ENCODE data around the gene TREM2.
"Not testable (repeated sequence)": the region's sequence is repeated elsewhere in the genome, so short reads cannot be mapped to it uniquely, and the experiment has no call there.

Gene TREM2

DNA sequence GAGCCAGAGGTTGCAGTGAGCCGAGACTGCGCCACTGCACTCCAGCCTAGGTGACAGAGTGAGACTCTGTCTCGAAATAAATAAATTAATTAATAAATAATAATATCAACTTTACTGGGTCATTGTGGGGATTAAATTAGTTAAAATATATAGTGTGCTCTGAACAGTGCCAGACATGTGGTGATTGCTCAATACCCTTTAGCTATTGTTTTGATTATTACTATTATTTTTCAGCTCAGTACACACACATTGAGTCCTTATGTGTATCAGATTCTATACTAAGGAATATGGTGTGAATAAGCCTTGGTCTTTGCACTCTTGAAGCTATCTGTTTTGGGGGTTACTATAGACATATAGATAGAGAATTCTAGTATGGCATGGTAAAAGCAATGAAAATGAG is 37.6 kb downstream of the TREM2 start:
- H3K4me3 ChIP-seq (ENCODE audit: low read length), result no peak overlapping the region
- TF ChIP-seq, protein P1, sequence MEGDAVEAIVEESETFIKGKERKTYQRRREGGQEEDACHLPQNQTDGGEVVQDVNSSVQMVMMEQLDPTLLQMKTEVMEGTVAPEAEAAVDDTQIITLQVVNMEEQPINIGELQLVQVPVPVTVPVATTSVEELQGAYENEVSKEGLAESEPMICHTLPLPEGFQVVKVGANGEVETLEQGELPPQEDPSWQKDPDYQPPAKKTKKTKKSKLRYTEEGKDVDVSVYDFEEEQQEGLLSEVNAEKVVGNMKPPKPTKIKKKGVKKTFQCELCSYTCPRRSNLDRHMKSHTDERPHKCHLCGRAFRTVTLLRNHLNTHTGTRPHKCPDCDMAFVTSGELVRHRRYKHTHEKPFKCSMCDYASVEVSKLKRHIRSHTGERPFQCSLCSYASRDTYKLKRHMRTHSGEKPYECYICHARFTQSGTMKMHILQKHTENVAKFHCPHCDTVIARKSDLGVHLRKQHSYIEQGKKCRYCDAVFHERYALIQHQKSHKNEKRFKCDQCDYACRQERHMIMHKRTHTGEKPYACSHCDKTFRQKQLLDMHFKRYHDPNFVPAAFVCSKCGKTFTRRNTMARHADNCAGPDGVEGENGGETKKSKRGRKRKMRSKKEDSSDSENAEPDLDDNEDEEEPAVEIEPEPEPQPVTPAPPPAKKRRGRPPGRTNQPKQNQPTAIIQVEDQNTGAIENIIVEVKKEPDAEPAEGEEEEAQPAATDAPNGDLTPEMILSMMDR (conservative IDR thresholded peaks at IDR 0.05; ENCODE audit: low read length), result no peak
- no peak for DNase-seq (ENCODE audit: low read depth)

DNA sequence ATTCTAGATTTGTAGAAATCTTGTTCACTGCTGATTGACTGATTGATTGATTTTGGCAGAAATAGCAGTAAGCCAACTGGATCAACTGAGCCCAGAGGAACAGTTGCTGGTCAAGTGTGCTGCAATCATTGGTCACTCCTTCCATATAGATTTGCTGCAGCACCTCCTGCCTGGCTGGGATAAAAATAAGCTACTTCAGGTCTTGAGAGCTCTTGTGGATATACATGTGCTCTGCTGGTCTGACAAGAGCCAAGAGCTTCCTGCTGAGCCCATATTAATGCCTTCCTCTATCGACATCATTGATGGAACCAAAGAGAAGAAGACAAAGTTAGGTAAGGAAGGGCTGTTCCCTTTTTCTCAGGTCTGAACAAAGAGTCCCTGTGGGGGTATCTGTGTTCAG is 40.0 kb downstream of the TREM2 start:
- DNase-seq (ENCODE audit: low read depth), result no peak
- no peak overlapping the region for H3K4me3 ChIP-seq (ENCODE audit: low read length)
- TF ChIP-seq, protein P1 (conservative IDR thresholded peaks at IDR 0.05; ENCODE audit: low read length), result no peak

DNA sequence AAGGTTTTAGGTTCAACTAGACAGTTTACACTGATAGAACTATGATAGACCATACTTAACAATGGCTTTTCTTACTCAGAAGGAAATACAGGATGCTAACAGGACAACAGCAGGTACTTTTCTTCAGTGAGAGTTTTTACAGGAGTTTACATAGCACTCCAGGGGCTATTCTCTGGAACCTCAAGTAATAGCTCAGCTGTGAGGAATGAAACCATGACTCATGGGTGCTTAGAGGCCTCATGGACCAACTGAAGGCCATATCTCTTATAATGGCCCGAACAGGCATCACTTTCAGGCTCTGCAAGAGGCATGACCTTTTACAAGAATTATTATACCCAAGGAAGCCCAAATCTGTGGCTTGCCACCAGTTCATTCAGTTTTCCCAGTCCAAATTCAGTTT is 40.5 kb downstream of the TREM2 start:
- TF ChIP-seq, protein P1 (conservative IDR thresholded peaks at IDR 0.05; ENCODE audit: low read length), result no peak
- DNase-seq (ENCODE audit: low read depth), result no peak
- no peak overlapping the region for H3K4me3 ChIP-seq (ENCODE audit: low read length)

DNA sequence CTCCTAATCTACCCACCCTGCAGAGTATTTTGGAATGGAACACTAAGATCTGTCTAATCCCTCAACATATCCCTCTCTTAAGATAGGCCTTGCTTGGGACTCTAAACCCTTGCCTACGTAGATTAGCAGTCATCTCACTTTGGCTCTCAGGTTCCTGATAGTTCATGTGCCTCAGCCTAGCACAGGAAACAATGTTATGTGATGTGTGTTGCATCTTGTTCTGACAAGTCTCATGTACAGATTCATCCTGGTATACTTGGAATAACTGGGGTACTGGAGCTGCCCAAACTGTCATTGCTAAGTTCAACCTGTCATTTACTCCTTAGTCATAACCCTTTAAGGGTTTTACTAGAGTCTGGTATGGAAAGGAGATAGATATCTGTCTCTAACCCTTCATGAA is 42.9 kb downstream of the TREM2 start:
- no peak overlapping the region for H3K4me3 ChIP-seq (ENCODE audit: low read length)
- no peak for DNase-seq (ENCODE audit: low read depth)
- TF ChIP-seq, protein P1 (conservative IDR thresholded peaks at IDR 0.05; ENCODE audit: low read length), result no peak

DNA sequence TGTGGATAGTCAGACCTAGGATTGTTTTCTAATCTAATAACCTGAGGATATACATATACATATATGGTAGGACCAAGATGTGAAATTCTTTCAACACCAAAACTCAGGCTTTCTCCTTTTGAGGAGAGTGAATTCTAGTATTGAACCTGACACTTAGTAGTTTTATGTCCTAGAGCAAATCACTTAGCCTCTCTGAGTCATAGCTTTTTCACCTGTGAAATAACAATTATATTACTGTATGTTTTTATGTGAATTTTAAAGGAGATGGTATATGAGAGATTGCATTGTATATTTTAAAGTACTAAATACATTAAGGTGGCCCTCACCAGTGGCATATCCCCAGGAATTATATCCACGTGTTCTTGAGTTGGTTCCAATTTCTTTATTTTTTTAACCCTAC is 43.4 kb downstream of the TREM2 start:
- no peak overlapping the region for H3K4me3 ChIP-seq (ENCODE audit: low read length)
- TF ChIP-seq, protein P1 (conservative IDR thresholded peaks at IDR 0.05; ENCODE audit: low read length), result no peak
- no peak for DNase-seq (ENCODE audit: low read depth)

DNA sequence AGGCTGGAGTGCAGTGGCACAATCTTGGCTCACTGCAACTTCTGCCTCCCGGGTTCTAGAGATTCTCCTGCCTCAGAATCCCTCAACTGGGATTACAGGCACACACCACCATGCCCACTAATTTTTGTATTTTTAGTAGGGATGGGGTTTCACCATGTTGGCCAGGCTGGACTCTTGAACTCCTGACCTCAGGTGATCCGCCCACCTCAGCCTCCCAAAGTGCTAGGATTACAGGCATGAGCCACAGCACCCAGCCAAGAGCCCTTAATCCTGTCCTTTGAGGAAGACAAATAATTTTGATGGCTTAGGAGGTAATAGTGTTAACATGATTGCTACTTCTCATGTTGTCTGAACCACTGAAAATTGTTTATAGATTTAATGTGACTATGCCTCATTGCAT is 47.9 kb downstream of the TREM2 start:
- not testable (repeated sequence) for DNase-seq (ENCODE audit: low read depth); H3K4me3 ChIP-seq (ENCODE audit: low read length)

DNA sequence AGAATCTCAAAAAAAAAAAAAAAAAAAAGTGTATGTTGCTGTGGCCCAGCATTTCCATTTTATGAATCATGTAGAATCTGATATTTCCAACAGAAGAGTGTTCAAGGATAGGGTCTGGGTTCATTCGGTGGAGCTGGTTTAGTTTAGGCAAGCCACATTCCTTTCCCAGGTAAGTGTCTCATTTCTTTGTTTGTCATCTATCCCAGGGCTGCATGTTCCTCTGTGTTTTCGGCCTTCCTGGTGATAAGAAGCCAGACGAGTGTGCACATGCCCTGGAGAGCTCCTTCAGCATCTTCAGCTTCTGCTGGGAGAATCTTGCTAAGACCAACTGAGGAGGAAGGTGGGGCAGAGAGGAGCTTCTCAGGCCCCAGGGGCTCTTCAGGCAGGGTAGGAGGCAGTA is 51.9 kb downstream of the TREM2 start:
- DNase-seq (ENCODE audit: low read depth), result no peak
- H3K4me3 ChIP-seq (ENCODE audit: low read length), result no peak overlapping the region
- TF ChIP-seq, protein P1 (conservative IDR thresholded peaks at IDR 0.05; ENCODE audit: low read length), result no peak

Measured in AG10803 (cell line).